OCI-LY1 (cell line): Measurements from ENCODE around the gene NECTIN4.
"Not testable (repeated sequence)": the region's sequence is repeated elsewhere in the genome, so short reads cannot be mapped to it uniquely, and the experiment has no call there.

Experiments used
- H2AFZ ChIP-seq: fragments of 200-600 bp; sonication (generic), shearing (Covaris generic); 2 replicates; pipeline ENCODE4 v1.6.0; 2014; ENCODE audit warnings: antibody characterized with exemption, mild to moderate bottlenecking, low read length
- H3F3A ChIP-seq: fragments of 200-600 bp; sonication (generic), shearing (Covaris generic); 2 replicates; pipeline ENCODE4 v1.6.0; 2014; ENCODE audit warnings: mild to moderate bottlenecking, antibody characterized with exemption, low read length, moderate library complexity; ENCODE audit not compliant: insufficient read depth
- H3K27ac ChIP-seq: fragments of 200-600 bp; sonication (generic); 2 replicates; pipeline ENCODE4 v1.5.1; 2014; ENCODE audit warnings: low read length, mixed run types, mild to moderate bottlenecking, low read depth; ENCODE audit not compliant: poor library complexity, severe bottlenecking
- H3K27me3 ChIP-seq: fragments of 200-600 bp; sonication (generic); 2 replicates; pipeline ENCODE4 v1.6.0; 2014; ENCODE audit warnings: antibody characterized with exemption, mild to moderate bottlenecking, low read length, moderate library complexity; ENCODE audit not compliant: insufficient read depth
- H3K36me3 ChIP-seq: fragments of 200-600 bp; sonication (generic); 2 replicates; pipeline ENCODE4 v1.6.1; 2014; ENCODE audit warnings: mild to moderate bottlenecking, antibody characterized with exemption, low read length, moderate library complexity, mixed read lengths; ENCODE audit not compliant: insufficient read depth
- H3K4me1 ChIP-seq: fragments of 200-600 bp; sonication (generic); 2 replicates; pipeline ENCODE4 v1.5.1; 2014; ENCODE audit warnings: mild to moderate bottlenecking, low read length, moderate library complexity; ENCODE audit not compliant: insufficient read depth, severe bottlenecking
- H3K4me2 ChIP-seq: fragments of 200-600 bp; sonication (generic), shearing (Covaris generic); 2 replicates; pipeline ENCODE4 v1.6.1; 2014; ENCODE audit warnings: low read length
- H3K4me3 ChIP-seq: fragments of 200-600 bp; sonication (generic); 2 replicates; pipeline ENCODE4 v1.5.1; 2014; ENCODE audit warnings: low read length, low read depth, mild to moderate bottlenecking, mixed read lengths; ENCODE audit not compliant: poor library complexity, severe bottlenecking
- H3K79me2 ChIP-seq: fragments of 200-600 bp; shearing (Covaris generic); 2 replicates; pipeline ENCODE4 v1.6.1; 2016; ENCODE audit warnings: mixed run types, low read length, mixed read lengths; ENCODE audit not compliant: insufficient read depth
- H3K9ac ChIP-seq: fragments of 200-600 bp; sonication (generic), shearing (Covaris generic); 2 replicates; pipeline ENCODE4 v1.6.1; 2014; ENCODE audit warnings: mild to moderate bottlenecking, low read length, mixed read lengths
- H3K9me2 ChIP-seq: fragments of 200-600 bp; sonication (generic), shearing (Covaris generic); 2 replicates; pipeline ENCODE4 v1.6.1; 2014; ENCODE audit warnings: low read depth, mild to moderate bottlenecking, low read length, mixed read lengths
- H3K9me3 ChIP-seq: fragments of 200-600 bp; shearing (Covaris generic); 2 replicates; pipeline ENCODE4 v1.6.1; 2014; ENCODE audit warnings: low read length, mixed read lengths
- H4K20me1 ChIP-seq: fragments of 200-600 bp; sonication (generic), shearing (Covaris generic); 2 replicates; pipeline ENCODE4 v1.6.0; 2016; ENCODE audit warnings: mild to moderate bottlenecking, low read length; ENCODE audit not compliant: insufficient read depth
- CTCF ChIP-seq: fragments of 200-600 bp; sonication (generic), shearing (Covaris generic); IDR thresholded peaks from 2 replicates; pipeline ENCODE4 v1.5.1; 2017; ENCODE audit warnings: mild to moderate bottlenecking, antibody characterized with exemption, low read length, moderate library complexity, mixed read lengths
- EZH2 ChIP-seq: fragments of 200-600 bp; sonication (generic), shearing (Covaris generic); IDR thresholded peaks from 2 replicates; pipeline ENCODE4 v1.8.0; 2017; ENCODE audit warnings: borderline replicate concordance, mixed run types, mild to moderate bottlenecking, antibody characterized with exemption, low read length, moderate library complexity, mixed read lengths

Gene NECTIN4

DNA sequence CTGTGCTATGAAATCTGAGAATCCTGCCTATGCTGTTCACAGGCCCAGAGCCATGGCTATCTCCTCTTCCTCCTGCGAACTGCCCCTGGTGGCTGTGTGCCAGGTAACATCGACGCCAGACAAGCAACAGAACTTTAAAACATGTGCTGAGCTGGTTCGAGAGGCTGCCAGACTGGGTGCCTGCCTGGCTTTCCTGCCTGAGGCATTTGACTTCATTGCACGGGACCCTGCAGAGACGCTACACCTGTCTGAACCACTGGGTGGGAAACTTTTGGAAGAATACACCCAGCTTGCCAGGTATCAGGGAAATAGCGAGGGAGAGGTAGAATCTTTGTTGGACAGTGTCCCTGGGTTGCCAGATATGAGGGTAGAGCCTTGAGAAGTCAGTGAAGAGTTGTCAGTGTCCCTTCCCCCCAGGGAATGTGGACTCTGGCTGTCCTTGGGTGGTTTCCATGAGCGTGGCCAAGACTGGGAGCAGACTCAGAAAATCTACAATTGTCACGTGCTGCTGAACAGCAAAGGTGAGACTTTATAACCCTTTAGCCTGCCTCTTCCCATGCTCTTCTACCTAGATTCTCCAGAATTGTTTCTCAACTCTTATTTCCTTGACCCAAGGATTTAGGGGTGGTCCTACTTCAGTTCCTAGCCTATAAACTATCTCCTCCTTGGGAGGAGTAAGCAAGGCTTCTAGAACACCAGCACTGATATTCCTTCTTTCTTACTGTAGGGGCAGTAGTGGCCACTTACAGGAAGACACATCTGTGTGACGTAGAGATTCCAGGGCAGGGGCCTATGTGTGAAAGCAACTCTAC, 29.9 kb upstream of the NECTIN4 start:
- no peak overlapping the region for H2AFZ ChIP-seq
- peak overlapping the region; percentile 97 for H3K4me3 ChIP-seq
- peaks cover 34% of the 10 kb centered on the region for H3K79me2 ChIP-seq
- H3K27ac ChIP-seq = peak overlapping the region; percentile 64
- peaks cover 63% of the 10 kb centered on the region for H3K36me3 ChIP-seq
- no peaks in the 10 kb centered on the region for H4K20me1 ChIP-seq
- H3K27me3 ChIP-seq = no peaks in the 10 kb centered on the region
- no peaks in the 10 kb centered on the region for H3K9me3 ChIP-seq
- peak overlapping the region; percentile 95 for H3K9ac ChIP-seq
- peak; percentile 52 for TF ChIP-seq CTCF
- no peak for TF ChIP-seq EZH2
- H3K4me1 ChIP-seq = peaks cover 44% of the 10 kb centered on the region
- no peaks in the 10 kb centered on the region for H3K9me2 ChIP-seq
- H3F3A ChIP-seq = no peaks in the 10 kb centered on the region
- H3K4me2 ChIP-seq = peak overlapping the region; percentile 92

DNA sequence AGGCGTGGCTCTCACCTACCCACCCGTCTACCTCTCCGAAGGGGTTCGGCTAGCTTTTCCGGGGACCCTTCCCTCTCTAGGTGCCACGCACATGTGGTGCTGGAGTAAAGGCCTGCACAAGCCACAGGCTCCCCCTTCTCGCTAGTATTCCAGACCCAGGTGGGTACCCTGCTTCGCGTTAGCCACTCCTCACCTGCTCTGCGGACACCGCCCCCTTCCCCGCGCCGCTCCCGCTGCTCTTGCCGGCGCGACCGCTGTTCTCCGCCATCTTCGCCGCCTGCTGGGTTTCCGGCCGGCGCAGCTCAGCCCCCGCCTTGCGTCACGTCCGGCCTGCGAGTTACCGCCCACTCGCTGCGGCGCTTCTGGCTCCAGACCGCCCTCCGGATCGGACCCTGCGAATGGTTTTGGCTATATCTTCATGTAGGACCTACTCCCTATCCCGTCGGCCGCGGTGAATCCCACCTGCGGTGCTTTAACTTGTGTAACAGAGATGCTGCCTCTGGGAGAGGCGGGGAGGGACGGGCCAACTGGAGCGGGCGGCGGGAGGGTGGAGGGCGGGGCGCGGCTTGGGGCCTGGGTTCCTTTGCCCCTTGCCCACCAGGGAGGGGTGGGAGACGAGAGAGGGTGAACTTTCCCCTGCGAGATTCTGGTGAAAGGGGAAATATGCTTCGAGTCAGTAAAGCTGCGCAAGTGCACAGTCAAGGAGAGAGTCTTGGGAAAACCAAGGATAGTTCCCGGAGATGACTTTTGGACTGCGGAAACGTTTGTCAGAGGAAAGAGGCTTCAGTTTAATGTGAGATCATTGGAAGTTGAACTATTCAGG, 28.6 kb upstream of the NECTIN4 start, which contains the start of the genes NIT1 and PFDN2:
TSS of gene NIT1 (plus strand) at position 347 of the 823 bp plus-strand sequence. CDS start at position 419, 72 bp downstream.
TSS of gene PFDN2 (minus strand) at position 279 of the 823 bp plus-strand sequence. CDS start at position 268, 11 bp downstream.
- no peaks in the 10 kb centered on the region for H3K27me3 ChIP-seq
- peak within 1 kb of the TSS; percentile 97 for H3K4me3 ChIP-seq
- peaks cover 51% of the 10 kb centered on the region for H3K4me1 ChIP-seq
- H3K9me2 ChIP-seq = no peaks in the 10 kb centered on the region
- H3F3A ChIP-seq = no peaks in the 10 kb centered on the region
- H3K79me2 ChIP-seq = peaks cover 47% of the 10 kb centered on the region
- H4K20me1 ChIP-seq = no peaks in the 10 kb centered on the region
- TF ChIP-seq CTCF = no peak
- no peak for TF ChIP-seq EZH2
- peak within 1 kb of the TSS; percentile 95 for H3K9ac ChIP-seq
- H3K27ac ChIP-seq = peak within 1 kb of the TSS; percentile 66
- peak within 1 kb of the TSS; percentile 92 for H3K4me2 ChIP-seq
- H2AFZ ChIP-seq = no peak within 1 kb of the TSS
- H3K36me3 ChIP-seq = peaks cover 62% of the 10 kb centered on the region
- no peaks in the 10 kb centered on the region for H3K9me3 ChIP-seq

DNA sequence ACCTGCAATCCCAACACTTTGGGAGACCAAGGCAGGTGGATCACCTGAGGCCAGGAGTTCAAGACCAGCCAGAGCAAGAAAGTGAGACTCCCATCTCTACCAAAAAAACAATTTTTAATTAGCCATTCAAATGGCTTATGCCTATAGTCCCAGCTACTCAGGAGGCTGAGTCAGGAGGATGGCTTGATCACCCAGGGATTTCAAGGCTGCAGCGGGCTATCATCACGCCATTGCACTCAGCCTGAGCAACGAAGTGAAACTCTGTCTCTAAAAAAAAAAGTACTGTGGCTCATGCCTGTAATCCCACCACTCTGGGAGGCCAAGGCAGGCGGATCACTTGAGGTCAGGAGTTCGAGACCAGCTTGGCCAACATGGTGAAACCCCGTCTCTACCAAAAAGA, 26.6 kb upstream of the NECTIN4 start:
- not testable (repeated sequence) for H2AFZ ChIP-seq, H3K9ac ChIP-seq, H3K27ac ChIP-seq, H3K4me2 ChIP-seq, H3K9me3 ChIP-seq, H4K20me1 ChIP-seq, H3K9me2 ChIP-seq, H3F3A ChIP-seq, H3K27me3 ChIP-seq
- peak overlapping the region; percentile 97 for H3K4me3 ChIP-seq
- peaks cover 42% of the 10 kb centered on the region for H3K36me3 ChIP-seq
- H3K4me1 ChIP-seq = peaks cover 54% of the 10 kb centered on the region
- peaks cover 65% of the 10 kb centered on the region for H3K79me2 ChIP-seq
